ENCODE data around the gene DIAPH2.

Gene DIAPH2

GRCh38 chrX:97065066-97065465 lies 380.4 kb downstream of the DIAPH2 start:
- TF ChIP-seq, protein P1, sequence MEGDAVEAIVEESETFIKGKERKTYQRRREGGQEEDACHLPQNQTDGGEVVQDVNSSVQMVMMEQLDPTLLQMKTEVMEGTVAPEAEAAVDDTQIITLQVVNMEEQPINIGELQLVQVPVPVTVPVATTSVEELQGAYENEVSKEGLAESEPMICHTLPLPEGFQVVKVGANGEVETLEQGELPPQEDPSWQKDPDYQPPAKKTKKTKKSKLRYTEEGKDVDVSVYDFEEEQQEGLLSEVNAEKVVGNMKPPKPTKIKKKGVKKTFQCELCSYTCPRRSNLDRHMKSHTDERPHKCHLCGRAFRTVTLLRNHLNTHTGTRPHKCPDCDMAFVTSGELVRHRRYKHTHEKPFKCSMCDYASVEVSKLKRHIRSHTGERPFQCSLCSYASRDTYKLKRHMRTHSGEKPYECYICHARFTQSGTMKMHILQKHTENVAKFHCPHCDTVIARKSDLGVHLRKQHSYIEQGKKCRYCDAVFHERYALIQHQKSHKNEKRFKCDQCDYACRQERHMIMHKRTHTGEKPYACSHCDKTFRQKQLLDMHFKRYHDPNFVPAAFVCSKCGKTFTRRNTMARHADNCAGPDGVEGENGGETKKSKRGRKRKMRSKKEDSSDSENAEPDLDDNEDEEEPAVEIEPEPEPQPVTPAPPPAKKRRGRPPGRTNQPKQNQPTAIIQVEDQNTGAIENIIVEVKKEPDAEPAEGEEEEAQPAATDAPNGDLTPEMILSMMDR (IDR thresholded peaks at IDR 0.05; ENCODE audit: low read depth, low read length, missing control alignments), result no peak
- no peak overlapping the region for H3K4me3 ChIP-seq (replicated peaks; ENCODE audit: low read depth, low read length)
- DNase-seq (ENCODE audit: extremely low read depth, low read depth), result no peak

- TF ChIP-seq, protein P1 (IDR thresholded peaks at IDR 0.05; ENCODE audit: low read depth, low read length, missing control alignments), result no peak
- no peak for DNase-seq (ENCODE audit: extremely low read depth, low read depth)
- H3K4me3 ChIP-seq (replicated peaks; ENCODE audit: low read depth, low read length), result no peak overlapping the region
These were observed 381.3 kb downstream of the DIAPH2 start for GRCh38 chrX:97065973-97066372.

GRCh38 chrX:97066381-97066780 lies 381.7 kb downstream of the DIAPH2 start:
- no peak for DNase-seq (ENCODE audit: extremely low read depth, low read depth)
- no peak overlapping the region for H3K4me3 ChIP-seq (replicated peaks; ENCODE audit: low read depth, low read length)
- TF ChIP-seq, protein P1 (IDR thresholded peaks at IDR 0.05; ENCODE audit: low read depth, low read length, missing control alignments), result no peak

DNA sequence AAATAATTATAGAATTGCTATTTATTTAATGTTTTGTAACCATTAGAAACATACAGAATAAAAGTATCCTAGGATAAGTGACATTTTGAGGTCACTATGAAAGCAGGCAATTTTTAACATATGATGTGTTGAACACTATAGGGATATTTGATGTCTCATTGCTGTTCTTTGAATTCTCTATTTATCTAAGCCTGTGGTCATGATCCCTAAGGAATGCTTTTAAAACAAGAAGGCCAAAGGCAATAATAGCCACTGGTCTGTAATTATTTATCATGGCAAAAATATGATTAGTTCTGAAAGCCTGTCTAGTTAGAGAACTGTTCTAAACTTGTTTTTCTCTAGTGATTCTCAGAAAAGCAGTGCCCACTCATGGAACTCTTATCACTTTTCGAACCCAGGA lies 385.7 kb downstream of the DIAPH2 start:
- no peak for DNase-seq (ENCODE audit: extremely low read depth, low read depth)
- TF ChIP-seq, protein P1 (IDR thresholded peaks at IDR 0.05; ENCODE audit: low read depth, low read length, missing control alignments), result no peak
- H3K4me3 ChIP-seq (replicated peaks; ENCODE audit: low read depth, low read length), result no peak overlapping the region

DNA sequence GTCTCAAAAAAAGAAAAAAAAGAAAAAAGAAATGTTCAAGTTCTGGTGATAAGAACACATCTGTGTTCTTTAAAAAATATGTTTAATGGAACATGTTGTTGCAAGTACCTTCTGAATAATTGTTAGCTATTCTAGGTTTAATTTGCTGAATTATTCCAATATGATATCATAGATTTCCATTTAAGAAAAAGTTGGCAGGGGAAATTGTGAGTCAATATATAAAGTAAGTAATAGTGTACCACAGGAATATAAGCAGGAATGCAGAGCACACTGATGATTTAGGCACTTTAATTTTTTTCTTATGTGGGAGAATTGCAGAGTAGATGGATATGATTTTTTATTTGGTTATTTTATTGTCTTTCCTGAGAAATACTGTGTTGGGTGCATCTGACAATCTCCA lies 389.8 kb downstream of the DIAPH2 start:
- TF ChIP-seq, protein P1 (IDR thresholded peaks at IDR 0.05; ENCODE audit: low read depth, low read length, missing control alignments), result no peak
- no peak overlapping the region for H3K4me3 ChIP-seq (replicated peaks; ENCODE audit: low read depth, low read length)
- DNase-seq (ENCODE audit: extremely low read depth, low read depth), result no peak

GRCh38 chrX:97089116-97089515 lies 404.5 kb downstream of the DIAPH2 start:
- DNase-seq (ENCODE audit: extremely low read depth, low read depth), result no peak
- TF ChIP-seq, protein P1 (IDR thresholded peaks at IDR 0.05; ENCODE audit: low read depth, low read length, missing control alignments), result no peak
- H3K4me3 ChIP-seq (replicated peaks; ENCODE audit: low read depth, low read length), result no peak overlapping the region

DNA sequence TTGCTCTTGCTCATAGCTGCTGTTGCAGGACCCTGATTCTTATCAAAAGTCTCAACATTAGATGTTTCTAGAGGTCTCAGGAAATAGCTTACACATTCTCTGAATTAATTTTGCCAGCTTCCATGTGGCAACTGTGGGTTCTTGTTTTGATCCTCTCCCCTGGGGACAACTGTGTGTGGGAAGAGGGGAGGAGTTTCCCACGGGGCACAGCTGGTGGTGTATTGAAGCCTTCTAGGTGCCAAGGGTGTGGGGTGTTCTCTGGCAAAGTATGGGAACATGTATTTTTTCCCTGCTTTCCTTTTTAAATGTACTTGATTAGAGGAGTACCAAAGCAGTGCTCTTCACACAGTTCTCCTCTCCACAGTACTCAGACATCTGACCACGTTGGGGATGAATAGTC lies 411.7 kb downstream of the DIAPH2 start:
- no peak for DNase-seq (ENCODE audit: extremely low read depth, low read depth)
- H3K4me3 ChIP-seq (replicated peaks; ENCODE audit: low read depth, low read length), result no peak overlapping the region
- TF ChIP-seq, protein P1 (IDR thresholded peaks at IDR 0.05; ENCODE audit: low read depth, low read length, missing control alignments), result no peak

All from HFF-Myc (cell line).